GM18520 (cell line): Measurements from ENCODE around the gene PGF.
A peak's percentile ranks its signal among the peaks of the same experiment; 100 is the strongest.
"Not testable (repeated sequence)": the region's sequence is repeated elsewhere in the genome, so short reads cannot be mapped to it uniquely, and the experiment has no call there.

Experiments
- ATAC-seq: cut with Tn5 transposase; IDR thresholded peaks from one replicate; pipeline ENCODE4 v1.9.1; 2021; ENCODE audit not compliant: unreplicated experiment

PGF gene

GRCh38 chr14:74955229-74956026 is at the start of gene PGF:
TSS of gene PGF (minus strand) at chr14:74955597. CDS start at chr14:74955242, 355 bp downstream.
- no peak for ATAC-seq

GRCh38 chr14:75003250-75004027 is 48.0 kb upstream of the PGF start:
- ATAC-seq = no peak

GRCh38 chr14:75002392-75003249 is 47.2 kb upstream of the PGF start, which contains the start of gene EIF2B2:
TSS of gene EIF2B2 (plus strand) at chr14:75002921. CDS start at chr14:75002991, 70 bp downstream.
- peak; percentile 98 for ATAC-seq

- ATAC-seq = no peak
These were observed 46.5 kb upstream of the PGF start for GRCh38 chr14:75001899-75002298.

GRCh38 chr14:75001261-75001660 is 45.9 kb upstream of the PGF start:
- no peak for ATAC-seq

- not testable (repeated sequence) for ATAC-seq
These were observed 40.4 kb upstream of the PGF start for GRCh38 chr14:74995781-74996180.

- not testable (repeated sequence) for ATAC-seq
These were observed 38.8 kb upstream of the PGF start for GRCh38 chr14:74994182-74994581.

- ATAC-seq = no peak
These were observed 33.6 kb upstream of the PGF start for GRCh38 chr14:74988993-74989392.

GRCh38 chr14:74988131-74988530 is 32.7 kb upstream of the PGF start:
- no peak for ATAC-seq

- ATAC-seq = no peak
These were observed 30.4 kb upstream of the PGF start for GRCh38 chr14:74985806-74986205.

- no peak for ATAC-seq
These were observed 29.6 kb upstream of the PGF start for GRCh38 chr14:74985028-74985310.

- no peak for ATAC-seq
These were observed 29.0 kb upstream of the PGF start for GRCh38 chr14:74984236-74985027.

GRCh38 chr14:74983343-74983742 is 27.9 kb upstream of the PGF start:
- no peak for ATAC-seq

- no peak for ATAC-seq
These were observed 27.3 kb upstream of the PGF start for GRCh38 chr14:74982661-74983060.

- no peak for ATAC-seq
These were observed 26.4 kb upstream of the PGF start for GRCh38 chr14:74981833-74982232.

GRCh38 chr14:74981462-74981782 is 26.0 kb upstream of the PGF start:
- no peak for ATAC-seq

GRCh38 chr14:74980731-74981461 is 25.5 kb upstream of the PGF start:
- no peak for ATAC-seq

- no peak for ATAC-seq
These were observed 25.0 kb upstream of the PGF start for GRCh38 chr14:74980398-74980730.

GRCh38 chr14:74979442-74980397 is 24.3 kb upstream of the PGF start:
- no peak for ATAC-seq
